Breast epithelium (tissue), 3 donors: ENCODE measurements around the gene MICOS13.

Experiments
- CTCF ChIP-seq, 3 donors: fragments of 450-650 bp; IDR thresholded peaks; one replicate each; pipeline ENCODE4 v1.5.1; 2016 to 2017; ENCODE audit warnings: antibody characterized with exemption in 3 of 3, mild to moderate bottlenecking in 3 of 3, moderate library complexity in 3 of 3
- POLR2A ChIP-seq: fragments of 450-650 bp; IDR thresholded peaks from one replicate; pipeline ENCODE4 v1.6.1; 2016; ENCODE audit warnings: antibody characterized with exemption, mild to moderate bottlenecking, moderate library complexity

GRCh38 chr19:5697890-5698634, 17.7 kb upstream of the MICOS13 start:
- no peak for TF ChIP-seq CTCF (IDR thresholded peaks at IDR 0.05)
- TF ChIP-seq POLR2A, result no peak
